Measurements from ENCODE around the gene INHBC. TPM values are rescaled to one million over a fixed set of nuclear protein-coding genes. Genes with fewer than 3 reads are reported as not detected.

INHBC gene
- total RNA-seq, 2 experiments from 2014 or later = not detected

DNA sequence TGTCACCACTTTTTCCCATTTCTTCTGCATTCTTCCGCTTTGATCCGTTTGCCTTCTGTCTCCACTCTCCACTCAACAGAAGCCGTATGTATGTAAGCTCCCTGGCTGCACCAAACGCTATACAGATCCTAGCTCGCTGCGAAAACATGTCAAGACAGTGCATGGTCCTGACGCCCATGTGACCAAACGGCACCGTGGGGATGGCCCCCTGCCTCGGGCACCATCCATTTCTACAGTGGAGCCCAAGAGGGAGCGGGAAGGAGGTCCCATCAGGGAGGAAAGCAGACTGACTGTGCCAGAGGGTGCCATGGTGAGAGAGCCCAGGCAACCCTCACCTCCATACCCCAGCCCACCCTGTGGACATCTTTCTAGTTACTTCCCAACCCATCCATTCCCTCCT lies 33.3 kb downstream of the INHBC start:
- CTCF ChIA-PET = interaction anchor here (0.6 to 1.1 kb wide), 2 partner anchors 9 to 441 kb away, joined by 3 read pairs; no protein-coding TSS in a partner anchor
- no peak overlapping the region for H3K4me3 Mint-ChIP-seq
- no peak overlapping the region for H3K27ac Mint-ChIP-seq
- ATAC-seq (no peak), DNase-seq (no peak)
- peaks cover 24% of the 10 kb centered on the region for H3K36me3 Mint-ChIP-seq
- H3K27me3 Mint-ChIP-seq = no peaks in the 10 kb centered on the region
- H3K4me1 Mint-ChIP-seq = peaks cover 31% of the 10 kb centered on the region
- no peaks in the 10 kb centered on the region for H3K9me3 Mint-ChIP-seq (ENCODE audit: low read depth)

DNA sequence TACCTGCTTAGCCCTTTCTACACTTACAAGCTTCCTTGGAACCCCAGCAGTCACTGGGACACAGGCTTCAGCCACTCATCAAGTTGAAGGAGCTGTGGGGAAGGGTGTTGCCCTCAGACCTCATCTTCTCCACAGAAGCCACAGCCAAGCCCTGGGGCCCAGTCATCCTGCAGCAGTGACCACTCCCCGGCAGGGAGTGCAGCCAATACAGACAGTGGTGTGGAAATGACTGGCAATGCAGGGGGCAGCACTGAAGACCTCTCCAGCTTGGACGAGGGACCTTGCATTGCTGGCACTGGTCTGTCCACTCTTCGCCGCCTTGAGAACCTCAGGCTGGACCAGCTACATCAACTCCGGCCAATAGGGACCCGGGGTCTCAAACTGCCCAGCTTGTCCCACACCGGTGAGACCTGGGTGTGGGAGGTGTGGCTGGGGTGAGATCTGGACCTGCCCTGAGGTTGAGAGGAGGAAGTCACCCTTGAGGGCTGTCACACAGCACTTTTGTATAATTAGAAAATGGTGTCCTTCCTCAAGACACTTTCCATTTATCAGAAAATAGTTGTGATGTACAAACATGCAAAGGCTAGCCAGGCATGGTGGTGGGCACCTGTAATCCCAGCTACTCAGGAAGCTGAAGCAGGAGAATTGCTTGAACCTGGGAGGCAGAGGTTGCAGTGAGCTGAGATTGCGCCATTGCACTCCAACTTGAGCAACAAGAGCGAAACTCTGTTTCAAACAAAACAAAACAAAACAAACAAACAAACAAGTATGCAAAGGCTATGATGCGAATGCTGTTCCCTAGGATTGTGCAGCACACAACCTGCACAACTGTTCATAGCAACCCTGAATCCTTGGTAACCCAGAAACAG lies 34.9 kb downstream of the INHBC start:
- no peaks in the 10 kb centered on the region for H3K27me3 Mint-ChIP-seq
- no peaks in the 10 kb centered on the region for H3K9me3 Mint-ChIP-seq (ENCODE audit: low read depth)
- ATAC-seq (no peak), DNase-seq (no peak)
- no peak overlapping the region for H3K4me3 Mint-ChIP-seq
- H3K27ac Mint-ChIP-seq = no peak overlapping the region
- peaks cover 29% of the 10 kb centered on the region for H3K4me1 Mint-ChIP-seq
- CTCF ChIA-PET = interaction anchor here (0.9 to 1.2 kb wide), 3 partner anchors 11 to 14 kb away, joined by 3 read pairs; partner anchors contain the start of gene ARHGAP9
- H3K36me3 Mint-ChIP-seq = peaks cover 35% of the 10 kb centered on the region

- H3K27ac Mint-ChIP-seq = no peak overlapping the region
- no peak for DNase-seq
- H3K9me3 Mint-ChIP-seq (ENCODE audit: low read depth) = no peaks in the 10 kb centered on the region
- H3K4me3 Mint-ChIP-seq = no peak overlapping the region
- no peaks in the 10 kb centered on the region for H3K27me3 Mint-ChIP-seq
- peaks cover 40% of the 10 kb centered on the region for H3K36me3 Mint-ChIP-seq
- H3K4me1 Mint-ChIP-seq = peaks cover 28% of the 10 kb centered on the region
- CTCF ChIA-PET = interaction anchor here (1.2 kb wide), 1 partner anchor 10 kb away, joined by 3 read pairs; the partner anchor contains the start of gene ARHGAP9
- ATAC-seq = no peak
Observed at GRCh38 chr12:57470286-57470969, 35.8 kb downstream of the INHBC start.

- ATAC-seq (no peak), DNase-seq (no peak)
- Mint-ChIP-seq H3K4me3 (no peak overlapping the region), H3K4me1 (peaks cover 34% of the 10 kb centered on the region), H3K27ac (no peak overlapping the region), H3K36me3 (peaks cover 44% of the 10 kb centered on the region), H3K9me3 (ENCODE audit: low read depth) (no peaks in the 10 kb centered on the region), H3K27me3 (no peaks in the 10 kb centered on the region)
- CTCF ChIA-PET = interaction anchor here (12.4 kb wide), 1 partner anchor 9 kb away, joined by 193 read pairs; the partner anchor contains the start of gene GLI1
Observed at GRCh38 chr12:57470970-57471656, 36.5 kb downstream of the INHBC start.

DNA sequence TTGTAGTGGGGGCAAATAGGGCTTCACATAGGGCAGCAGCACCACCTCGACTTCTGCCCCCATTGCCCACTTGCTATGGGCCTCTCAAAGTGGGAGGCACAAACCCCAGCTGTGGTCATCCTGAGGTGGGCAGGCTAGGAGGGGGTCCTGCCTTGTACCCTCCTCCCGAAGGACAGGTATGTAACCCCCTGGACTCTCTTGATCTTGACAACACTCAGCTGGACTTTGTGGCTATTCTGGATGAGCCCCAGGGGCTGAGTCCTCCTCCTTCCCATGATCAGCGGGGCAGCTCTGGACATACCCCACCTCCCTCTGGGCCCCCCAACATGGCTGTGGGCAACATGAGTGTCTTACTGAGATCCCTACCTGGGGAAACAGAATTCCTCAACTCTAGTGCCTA lies 37.1 kb downstream of the INHBC start:
- DNase-seq (no peak), ATAC-seq (no peak)
- Mint-ChIP-seq H3K27ac (no peak overlapping the region), H3K9me3 (ENCODE audit: low read depth) (no peaks in the 10 kb centered on the region), H3K36me3 (peaks cover 49% of the 10 kb centered on the region), H3K27me3 (no peaks in the 10 kb centered on the region), H3K4me1 (peaks cover 36% of the 10 kb centered on the region), H3K4me3 (no peak overlapping the region)
- CTCF ChIA-PET = interaction anchor here (12.4 kb wide), 1 partner anchor 9 kb away, joined by 193 read pairs; the partner anchor contains the start of gene GLI1

DNA sequence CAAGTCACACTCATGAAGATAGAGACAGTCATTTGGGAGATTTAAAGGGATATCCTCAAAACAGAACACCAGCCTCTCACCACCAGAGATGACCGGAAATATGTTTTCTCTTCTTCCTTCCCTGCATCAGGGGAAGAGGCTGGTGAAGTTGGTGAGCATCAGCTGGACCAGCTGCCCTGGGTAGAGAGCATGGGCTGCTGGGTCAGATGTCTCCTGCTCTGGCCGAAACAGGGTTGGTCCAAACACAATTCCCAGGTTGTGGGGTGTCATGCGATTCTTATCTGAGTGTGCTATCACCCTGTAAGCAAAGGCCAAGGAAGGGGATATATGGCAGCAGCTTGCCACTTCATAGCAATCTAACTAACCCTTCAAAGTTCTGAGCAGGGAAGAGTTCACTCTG lies 37.8 kb downstream of the INHBC start:
- Mint-ChIP-seq H3K27ac (no peak overlapping the region), H3K27me3 (no peaks in the 10 kb centered on the region)

GRCh38 chr12:57473392-57473791 lies 38.8 kb downstream of the INHBC start:
- H3K27ac Mint-ChIP-seq = no peak overlapping the region
- DNase-seq (no peak), ATAC-seq (no peak)
- H3K4me3 Mint-ChIP-seq = no peak overlapping the region
- H3K27me3 Mint-ChIP-seq = no peaks in the 10 kb centered on the region
- H3K9me3 Mint-ChIP-seq (ENCODE audit: low read depth) = no peaks in the 10 kb centered on the region
- CTCF ChIA-PET = interaction anchor here (12.4 kb wide), 1 partner anchor 11 kb away, joined by 193 read pairs; the partner anchor contains the start of gene GLI1
- peaks cover 59% of the 10 kb centered on the region for H3K36me3 Mint-ChIP-seq
- peaks cover 41% of the 10 kb centered on the region for H3K4me1 Mint-ChIP-seq

More for the DNA sequence above, 37.8 kb downstream of the INHBC start:
- Mint-ChIP-seq H3K36me3 (peaks cover 56% of the 10 kb centered on the region), H3K9me3 (ENCODE audit: low read depth) (no peaks in the 10 kb centered on the region), H3K4me3 (no peak overlapping the region), H3K4me1 (peaks cover 36% of the 10 kb centered on the region)
- ATAC-seq (no peak), DNase-seq (no peak)
- CTCF ChIA-PET = interaction anchor here (12.4 kb wide), 1 partner anchor 10 kb away, joined by 193 read pairs; the partner anchor contains the start of gene GLI1

- peaks cover 62% of the 10 kb centered on the region for H3K36me3 Mint-ChIP-seq
- CTCF ChIA-PET = interaction anchor here (1.0 to 12.4 kb wide), 2 partner anchors 12 to 18 kb away, joined by 3 to 193 read pairs; partner anchors contain the start of gene GLI1
- peaks cover 46% of the 10 kb centered on the region for H3K4me1 Mint-ChIP-seq
- no peaks in the 10 kb centered on the region for H3K27me3 Mint-ChIP-seq
- DNase-seq = no peak
- peak overlapping the region; percentile 39 for H3K4me3 Mint-ChIP-seq
- no peak overlapping the region for H3K27ac Mint-ChIP-seq
- ATAC-seq = no peak
- H3K9me3 Mint-ChIP-seq (ENCODE audit: low read depth) = no peaks in the 10 kb centered on the region
Observed at GRCh38 chr12:57473886-57474285, 39.3 kb downstream of the INHBC start.

DNA sequence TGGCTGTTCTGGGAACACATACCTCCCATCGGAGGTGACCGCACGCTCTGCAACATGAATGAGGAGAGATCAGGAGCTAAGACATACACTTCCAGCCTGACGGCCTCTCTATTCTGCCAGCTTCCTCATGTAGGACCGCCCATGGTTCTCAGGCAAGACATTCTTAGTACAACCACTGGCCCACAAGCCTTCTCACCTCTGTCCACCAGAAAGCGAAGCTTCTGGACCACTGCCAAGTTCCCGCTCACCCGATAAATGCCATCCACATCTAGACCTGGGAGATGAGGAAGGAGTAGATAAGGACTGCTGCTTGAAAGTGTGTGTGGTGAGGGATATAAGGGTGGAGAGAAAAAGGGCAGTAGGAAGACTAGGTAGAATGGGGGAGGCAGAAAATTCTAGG lies 39.8 kb downstream of the INHBC start:
- no peaks in the 10 kb centered on the region for H3K9me3 Mint-ChIP-seq (ENCODE audit: low read depth)
- no peaks in the 10 kb centered on the region for H3K27me3 Mint-ChIP-seq
- peak overlapping the region; percentile 39 for H3K4me3 Mint-ChIP-seq
- ATAC-seq = no peak
- H3K36me3 Mint-ChIP-seq = peaks cover 58% of the 10 kb centered on the region
- H3K4me1 Mint-ChIP-seq = peaks cover 48% of the 10 kb centered on the region
- CTCF ChIA-PET = interaction anchor here (1.0 to 12.4 kb wide), 3 partner anchors 12 to 18 kb away, joined by 3 to 193 read pairs (median 4); partner anchors contain the start of gene GLI1
- DNase-seq = no peak
- peak overlapping the region; percentile 20 for H3K27ac Mint-ChIP-seq

DNA sequence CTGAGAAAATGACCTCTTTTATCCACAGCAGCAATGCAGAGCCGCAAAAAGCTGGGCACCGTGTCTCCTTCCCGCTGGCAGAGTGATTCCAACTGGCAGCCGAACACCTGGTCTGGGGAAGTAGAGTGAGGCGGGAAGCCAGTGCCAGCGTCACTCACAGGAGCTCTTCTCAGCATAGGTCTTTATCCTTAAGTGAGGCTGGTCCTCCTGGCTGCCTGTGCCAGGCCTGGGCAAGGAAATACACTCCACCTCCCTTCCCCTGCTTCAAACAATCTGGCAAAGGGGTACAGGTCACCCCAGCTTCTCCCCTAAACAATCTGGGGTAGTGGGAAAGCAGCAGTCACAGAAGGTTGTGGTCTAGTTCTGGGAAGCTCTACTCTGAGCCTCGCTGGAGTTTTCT lies 40.3 kb downstream of the INHBC start:
- Mint-ChIP-seq H3K4me3 (peak overlapping the region; percentile 39), H3K4me1 (peaks cover 50% of the 10 kb centered on the region), H3K36me3 (peaks cover 54% of the 10 kb centered on the region), H3K9me3 (ENCODE audit: low read depth) (no peaks in the 10 kb centered on the region), H3K27ac (peak overlapping the region; percentile 16), H3K27me3 (no peaks in the 10 kb centered on the region)
- DNase-seq (no peak), ATAC-seq (no peak)
- CTCF ChIA-PET = interaction anchor here (0.7 to 12.4 kb wide), 6 partner anchors 11 to 232 kb away, joined by 3 to 193 read pairs (median 4); partner anchors contain the start of gene GLI1

GRCh38 chr12:57475271-57476161 lies 40.9 kb downstream of the INHBC start:
- CTCF ChIA-PET = interaction anchor here (0.7 to 12.4 kb wide), 15 partner anchors 10 to 233 kb away, joined by 3 to 193 read pairs (median 5); partner anchors contain the start of genes GLI1 and MARS1
- no peaks in the 10 kb centered on the region for H3K27me3 Mint-ChIP-seq
- peaks cover 55% of the 10 kb centered on the region for H3K4me1 Mint-ChIP-seq
- ATAC-seq (no peak), DNase-seq (no peak)
- H3K4me3 Mint-ChIP-seq = peak overlapping the region; percentile 89
- H3K27ac Mint-ChIP-seq = peak overlapping the region; percentile 54
- H3K36me3 Mint-ChIP-seq = peaks cover 52% of the 10 kb centered on the region
- H3K9me3 Mint-ChIP-seq (ENCODE audit: low read depth) = no peaks in the 10 kb centered on the region

All from activated CD8-positive, alpha-beta memory T cell treated with anti-CD3 and anti-CD28 coated beads, Interleukin-2, amount 10 ng/mL, durations not matched to agents 7 days and 5 days (primary cell).